Muscle of leg (tissue), 11 donors: Measurements from ENCODE around the gene AGMAT. TPM values are rescaled to one million over a fixed set of nuclear protein-coding genes. Genes with fewer than 3 reads are reported as not detected.

Source experiments
- DNase-seq: peaks from one replicate; pipeline ENCODE4 v3.0.0; 2013
- H3K27ac ChIP-seq: one replicate; pipeline ENCODE4 v1.5.1; 2013; ENCODE audit warnings: mild to moderate bottlenecking, low read length, control low read depth
- H3K27me3 ChIP-seq: one replicate; pipeline ENCODE4 v1.6.1; 2013; ENCODE audit warnings: low read length; ENCODE audit not compliant: control insufficient read depth, insufficient read depth
- H3K36me3 ChIP-seq: one replicate; pipeline ENCODE4 v1.6.1; 2013; ENCODE audit warnings: low read length; ENCODE audit not compliant: control insufficient read depth, insufficient read depth
- H3K4me1 ChIP-seq: one replicate; pipeline ENCODE4 v1.6.1; 2013; ENCODE audit warnings: low read length; ENCODE audit not compliant: control insufficient read depth, insufficient read depth
- H3K4me3 ChIP-seq: one replicate; pipeline ENCODE4 v1.5.1; 2013; ENCODE audit warnings: low read length, control low read depth
- H3K9me3 ChIP-seq: replicated peaks from 2 replicates; pipeline ENCODE4 v1.6.1; 2013; ENCODE audit warnings: low read depth, low read length; ENCODE audit not compliant: control insufficient read depth
- WGBS: methylation state at CpG from one replicate; pipeline ENCODE4 v1.1.5; 2013; ENCODE audit warnings: missing lambda C conversion rate; ENCODE audit not compliant: insufficient coverage; 5-methylcytosine and 5-hydroxymethylcytosine counted together
- polyA plus RNA-seq, 8 donors: library from polyadenylated mRNA; unstranded; fragments of 120-200 nt; gene quantifications; one replicate each; pipeline versions ENCODE4 v1.2.1 to v1.2.3, GENCODE V29; 2013; ENCODE audit warnings: inconsistent platforms in 1 of 8, low replicate concordance in 1 of 8; ENCODE audit not compliant: insufficient read length in 8 of 8, insufficient read depth in 1 of 8
- total RNA-seq: library from RNA; stranded (reverse); fragments of 120-200 nt; gene quantifications from one replicate; pipeline ENCODE4 v1.2.4, GENCODE V29; 2013

Gene AGMAT
- total and polyA plus RNA-seq, 9 donors: 1.4 to 5.1 (median 2.8) TPM

- Histone ChIP-seq H3K27ac (no peak overlapping the region), H3K4me1 (no peaks in the 10 kb centered on the region), H3K27me3 (no peaks in the 10 kb centered on the region), H3K4me3 (no peak overlapping the region), H3K9me3 (no peaks in the 10 kb centered on the region), H3K36me3 (peaks cover 36% of the 10 kb centered on the region)
- 90% methylated on average over 4 of the region's 12 CpGs for WGBS
- DNase-seq: no peak
Observed at GRCh38 chr1:15559189-15559810, 25.6 kb downstream of the AGMAT start.

- Histone ChIP-seq H3K27ac (no peak overlapping the region), H3K36me3 (peaks cover 29% of the 10 kb centered on the region), H3K4me1 (no peaks in the 10 kb centered on the region), H3K4me3 (no peak overlapping the region), H3K9me3 (no peaks in the 10 kb centered on the region), H3K27me3 (no peaks in the 10 kb centered on the region)
- no CpG with 5 or more reads among the region's 4 CpGs for WGBS
- DNase-seq: no peak
Observed at GRCh38 chr1:15558516-15558915, 26.3 kb downstream of the AGMAT start.

- H3K36me3 ChIP-seq: peaks cover 26% of the 10 kb centered on the region
Observed at GRCh38 chr1:15557594-15557993, 27.3 kb downstream of the AGMAT start.

GRCh38 chr1:15557008-15557407 is 27.8 kb downstream of the AGMAT start:
- Histone ChIP-seq H3K27me3 (no peaks in the 10 kb centered on the region), H3K27ac (no peak overlapping the region), H3K4me3 (no peak overlapping the region), H3K4me1 (no peaks in the 10 kb centered on the region), H3K9me3 (no peaks in the 10 kb centered on the region), H3K36me3 (peaks cover 22% of the 10 kb centered on the region)
- DNase-seq: no peak
- 100% methylated on average over 1 of the region's 2 CpGs for WGBS

More at GRCh38 chr1:15557594-15557993, 27.3 kb downstream of the AGMAT start:
- H3K9me3 ChIP-seq: no peaks in the 10 kb centered on the region
- no peaks in the 10 kb centered on the region for H3K4me1 ChIP-seq
- no peak overlapping the region for H3K4me3 ChIP-seq
- no CpG with 5 or more reads among the region's 2 CpGs for WGBS
- H3K27ac ChIP-seq: no peak overlapping the region
- no peak for DNase-seq
- H3K27me3 ChIP-seq: no peaks in the 10 kb centered on the region

DNA sequence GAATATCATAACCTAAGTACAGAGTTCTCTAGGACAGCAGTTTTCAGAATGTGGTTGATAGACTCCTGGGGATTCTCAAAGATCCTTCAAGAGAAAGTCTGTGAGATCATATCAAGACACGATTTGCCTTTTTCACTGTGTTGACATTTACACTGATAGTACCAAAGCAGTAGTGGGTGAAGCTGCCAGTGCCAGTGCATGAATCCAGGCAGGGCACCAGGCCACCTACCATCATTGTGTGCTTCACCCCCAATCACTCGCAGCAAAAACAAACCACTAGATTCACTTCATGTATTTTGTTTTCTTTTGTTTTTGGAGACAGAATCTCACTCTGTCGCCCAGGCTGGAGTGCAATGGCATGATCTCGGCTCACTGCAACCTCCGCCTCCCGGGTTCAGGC is 34.3 kb downstream of the AGMAT start:
- H3K4me1 ChIP-seq: no peaks in the 10 kb centered on the region
- H3K36me3 ChIP-seq: peaks cover 31% of the 10 kb centered on the region
- no peaks in the 10 kb centered on the region for H3K9me3 ChIP-seq
- no peaks in the 10 kb centered on the region for H3K27me3 ChIP-seq
- DNase-seq: no peak
- no peak overlapping the region for H3K27ac ChIP-seq
- no peak overlapping the region for H3K4me3 ChIP-seq
- 100% methylated on average over 1 of the region's 6 CpGs for WGBS

DNA sequence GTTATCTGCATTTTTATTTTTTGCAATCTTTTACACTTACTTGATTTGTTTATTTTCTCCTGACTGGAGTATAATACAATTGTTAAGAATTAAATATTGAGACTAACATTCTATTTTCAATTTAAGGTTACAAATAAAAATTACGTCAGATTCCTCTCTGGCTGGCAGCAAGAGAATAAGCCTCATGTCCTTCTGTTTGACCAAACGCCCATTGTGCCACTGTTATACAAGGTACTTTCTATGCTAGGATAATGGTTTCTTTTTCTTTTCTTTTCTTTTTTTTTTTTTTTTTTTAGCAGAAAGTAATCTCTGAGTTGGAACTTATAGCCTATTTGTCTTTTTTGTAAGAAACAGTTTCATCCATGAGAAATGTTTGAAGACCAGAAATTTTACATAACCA is 38.2 kb downstream of the AGMAT start:
- Histone ChIP-seq H3K4me3 (no peak overlapping the region), H3K36me3 (peaks cover 53% of the 10 kb centered on the region), H3K27me3 (no peaks in the 10 kb centered on the region), H3K4me1 (no peaks in the 10 kb centered on the region), H3K27ac (no peak overlapping the region), H3K9me3 (no peaks in the 10 kb centered on the region)
- WGBS: no CpG with 5 or more reads among the region's 2 CpGs
- DNase-seq: no peak

GRCh38 chr1:15543589-15544568 is 41.0 kb downstream of the AGMAT start:
- Histone ChIP-seq H3K36me3 (peaks cover 55% of the 10 kb centered on the region), H3K4me3 (no peak overlapping the region), H3K9me3 (no peaks in the 10 kb centered on the region), H3K27me3 (no peaks in the 10 kb centered on the region), H3K4me1 (no peaks in the 10 kb centered on the region), H3K27ac (no peak overlapping the region)
- 95% methylated on average over 8 of the region's 12 CpGs for WGBS
- DNase-seq: no peak

DNA sequence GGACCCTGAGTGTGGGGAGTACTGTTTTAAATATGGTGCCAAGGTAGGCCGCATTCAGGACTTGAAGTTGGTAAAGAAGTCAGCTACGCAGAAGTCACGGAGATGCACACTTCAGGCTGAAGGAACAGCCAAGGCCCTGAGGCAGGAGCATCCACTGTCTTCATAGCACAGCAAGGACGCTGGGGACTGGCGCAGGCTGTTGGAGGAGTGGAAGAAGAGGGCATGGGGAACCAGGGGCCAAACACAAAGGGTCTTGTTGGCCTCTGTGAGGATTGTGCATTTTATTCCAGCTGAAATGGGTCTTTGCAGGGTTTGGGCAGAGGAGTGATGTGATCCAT is 41.6 kb downstream of the AGMAT start:
- no peak for DNase-seq
- H3K36me3 ChIP-seq: peaks cover 59% of the 10 kb centered on the region
- no peak overlapping the region for H3K27ac ChIP-seq
- H3K4me3 ChIP-seq: no peak overlapping the region
- H3K4me1 ChIP-seq: no peaks in the 10 kb centered on the region
- no peaks in the 10 kb centered on the region for H3K27me3 ChIP-seq
- 86% methylated on average over 5 of the region's 5 CpGs for WGBS
- no peaks in the 10 kb centered on the region for H3K9me3 ChIP-seq

GRCh38 chr1:15542388-15543250 is 42.2 kb downstream of the AGMAT start:
- 90% methylated on average over 2 of the region's 7 CpGs for WGBS
- peaks cover 57% of the 10 kb centered on the region for H3K36me3 ChIP-seq

More at GRCh38 chr1:15542388-15543250, 42.2 kb downstream of the AGMAT start:
- Histone ChIP-seq H3K27me3 (no peaks in the 10 kb centered on the region), H3K4me3 (no peak overlapping the region), H3K4me1 (no peaks in the 10 kb centered on the region), H3K27ac (no peak overlapping the region), H3K9me3 (no peaks in the 10 kb centered on the region)
- no peak for DNase-seq
